Mesodermal cell (in vitro differentiated cells): ENCODE measurements around the gene NRP2.

Source experiments
- H3K27ac ChIP-seq: 2 replicates; pipeline ENCODE4 v1.7.0; 2013; ENCODE audit warnings: mild to moderate bottlenecking, low read depth, low read length, moderate library complexity; ENCODE audit not compliant: severe bottlenecking
- H3K36me3 ChIP-seq: 2 replicates; pipeline ENCODE4 v1.7.1; 2013; ENCODE audit warnings: mild to moderate bottlenecking, low read length, moderate library complexity; ENCODE audit not compliant: control insufficient read depth, insufficient read depth
- H3K4me1 ChIP-seq: one replicate; pipeline ENCODE4 v1.7.1; 2013; ENCODE audit warnings: mild to moderate bottlenecking, low read length; ENCODE audit not compliant: insufficient read depth, control insufficient read depth, poor library complexity, severe bottlenecking
- H3K4me3 ChIP-seq: 2 replicates; pipeline ENCODE4 v1.7.0; 2013; ENCODE audit warnings: low read length, control low read depth, mild to moderate bottlenecking; ENCODE audit not compliant: insufficient read depth, poor library complexity, severe bottlenecking; ENCODE audit errors: extremely low read depth
- H3K9me3 ChIP-seq: 2 replicates; pipeline ENCODE4 v1.7.1; 2013; ENCODE audit warnings: mild to moderate bottlenecking, low read length, moderate library complexity; ENCODE audit not compliant: control insufficient read depth
- WGBS, 2 experiments: methylation state at CpG; one replicate each; pipeline ENCODE4 v1.1.5; 2013; ENCODE audit warnings: missing lambda C conversion rate in 2 of 2; ENCODE audit not compliant: insufficient coverage in 2 of 2; 5-methylcytosine and 5-hydroxymethylcytosine counted together

NRP2 gene

DNA sequence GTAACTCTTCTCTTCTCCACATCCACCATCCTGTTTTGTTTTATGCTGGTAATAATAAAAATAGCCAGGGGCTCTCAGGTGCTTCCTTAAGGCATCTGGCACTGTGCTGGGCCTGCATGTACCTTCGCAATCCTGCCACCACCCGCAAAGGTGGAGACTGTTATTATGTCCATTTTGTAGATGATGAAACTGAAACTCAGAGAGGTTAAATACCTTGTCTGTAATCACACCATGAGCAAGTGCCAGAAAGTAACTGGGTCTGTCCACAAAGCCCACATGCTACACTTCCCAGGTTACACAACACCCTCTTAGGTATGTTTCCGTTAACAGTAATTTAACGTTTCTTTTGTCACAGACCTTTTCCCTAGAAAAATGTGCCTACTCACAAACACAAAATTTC lies 27.0 kb downstream of the NRP2 start:
- Histone ChIP-seq H3K4me3 (no peak overlapping the region), H3K9me3 (no peaks in the 10 kb centered on the region), H3K27ac (no peak overlapping the region), H3K4me1 (peaks cover 61% of the 10 kb centered on the region), H3K36me3 (peaks cover 69% of the 10 kb centered on the region)
- 90 to 100% methylated on average over 2 to 4 of the region's 4 CpGs for WGBS, 2 experiments

DNA sequence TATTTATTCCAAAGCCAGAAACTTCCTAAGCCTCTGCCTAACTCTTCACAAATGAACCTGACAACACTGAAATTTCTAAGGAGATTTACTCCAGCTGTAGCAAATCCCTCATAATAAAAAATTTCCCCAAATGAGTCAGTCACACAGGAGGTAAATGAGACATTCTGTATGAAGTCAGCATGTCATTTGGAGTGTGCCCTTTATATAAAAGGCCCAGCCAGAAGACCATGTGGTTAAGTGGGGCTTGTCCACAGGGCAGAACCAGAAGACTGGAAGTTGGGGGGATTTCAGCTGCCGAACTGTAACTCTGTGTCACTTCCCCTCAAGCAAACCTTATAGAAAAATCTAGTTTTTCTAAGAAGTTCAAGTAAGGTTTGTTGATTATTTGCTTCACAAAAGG lies 30.2 kb downstream of the NRP2 start:
- H3K4me1 ChIP-seq: peaks cover 55% of the 10 kb centered on the region
- H3K4me3 ChIP-seq: no peak overlapping the region
- no peaks in the 10 kb centered on the region for H3K9me3 ChIP-seq
- H3K27ac ChIP-seq: peak overlapping the region; percentile 57
- WGBS, 2 experiments: no CpG with 5 or more reads among the region's 1 CpG
- H3K36me3 ChIP-seq: peaks cover 72% of the 10 kb centered on the region

DNA sequence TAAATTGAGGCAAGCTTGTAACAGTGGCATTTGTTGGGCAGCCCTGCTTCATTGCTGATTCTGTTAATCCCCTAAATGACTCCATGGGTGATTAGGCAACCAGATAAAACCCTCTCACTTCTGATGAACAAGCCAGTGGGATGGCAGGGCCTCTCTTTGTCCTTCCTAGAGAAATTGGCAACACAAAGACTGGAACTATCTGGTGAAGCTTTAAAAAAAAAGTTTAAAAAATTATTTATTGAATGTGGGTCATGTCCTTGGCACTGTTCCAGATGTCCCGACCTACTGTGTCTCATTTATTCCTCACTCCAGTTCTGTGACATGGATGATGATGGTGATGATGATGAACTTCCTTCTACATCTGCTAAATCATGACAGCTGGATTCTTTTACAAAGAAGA lies 30.8 kb downstream of the NRP2 start:
- no CpG with 5 or more reads among the region's 1 CpG for WGBS, 2 experiments
- H3K36me3 ChIP-seq: peaks cover 72% of the 10 kb centered on the region
- peaks cover 51% of the 10 kb centered on the region for H3K4me1 ChIP-seq
- no peak overlapping the region for H3K4me3 ChIP-seq
- H3K27ac ChIP-seq: peak overlapping the region; percentile 57
- H3K9me3 ChIP-seq: no peaks in the 10 kb centered on the region

DNA sequence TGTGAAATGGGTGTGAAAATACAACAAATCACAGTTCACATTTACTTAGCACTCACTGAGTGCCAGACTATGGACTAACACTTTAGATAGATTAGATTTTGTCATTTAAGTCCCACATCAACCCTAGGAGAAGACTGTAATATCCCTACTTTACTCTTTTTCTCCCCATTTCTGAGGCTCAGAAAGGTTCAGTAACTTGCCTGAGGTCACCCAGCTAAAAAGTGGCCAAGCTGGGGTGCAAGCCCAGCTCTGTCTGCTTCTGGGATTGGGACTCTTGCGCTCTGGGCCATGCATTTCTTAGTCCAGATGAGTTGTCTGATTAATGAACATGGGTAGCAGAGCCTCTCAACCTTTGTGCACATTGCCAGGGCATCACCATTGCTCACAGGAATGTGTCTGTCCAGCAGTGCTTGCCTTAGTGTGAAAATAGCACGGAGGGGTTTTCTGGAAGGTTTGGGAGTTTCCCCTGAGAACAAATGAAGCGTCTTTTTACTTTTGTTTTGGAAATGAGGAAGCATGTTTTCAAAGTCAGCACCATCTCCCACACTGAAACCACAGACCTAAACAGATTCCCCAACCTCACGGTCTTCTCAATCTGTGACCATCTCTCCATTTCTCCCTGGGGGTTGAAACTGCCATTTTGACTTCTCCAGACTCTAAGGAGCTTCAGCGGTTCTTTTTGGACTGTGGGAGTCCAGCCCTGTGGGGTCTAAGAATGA lies 31.9 kb downstream of the NRP2 start:
- H3K4me3 ChIP-seq: no peak overlapping the region
- H3K4me1 ChIP-seq: peaks cover 53% of the 10 kb centered on the region
- H3K9me3 ChIP-seq: no peaks in the 10 kb centered on the region
- WGBS, 2 experiments: 73 to 75% methylated on average over 2 of the region's 5 CpGs
- peak overlapping the region; percentile 89 for H3K27ac ChIP-seq
- H3K36me3 ChIP-seq: peaks cover 63% of the 10 kb centered on the region

DNA sequence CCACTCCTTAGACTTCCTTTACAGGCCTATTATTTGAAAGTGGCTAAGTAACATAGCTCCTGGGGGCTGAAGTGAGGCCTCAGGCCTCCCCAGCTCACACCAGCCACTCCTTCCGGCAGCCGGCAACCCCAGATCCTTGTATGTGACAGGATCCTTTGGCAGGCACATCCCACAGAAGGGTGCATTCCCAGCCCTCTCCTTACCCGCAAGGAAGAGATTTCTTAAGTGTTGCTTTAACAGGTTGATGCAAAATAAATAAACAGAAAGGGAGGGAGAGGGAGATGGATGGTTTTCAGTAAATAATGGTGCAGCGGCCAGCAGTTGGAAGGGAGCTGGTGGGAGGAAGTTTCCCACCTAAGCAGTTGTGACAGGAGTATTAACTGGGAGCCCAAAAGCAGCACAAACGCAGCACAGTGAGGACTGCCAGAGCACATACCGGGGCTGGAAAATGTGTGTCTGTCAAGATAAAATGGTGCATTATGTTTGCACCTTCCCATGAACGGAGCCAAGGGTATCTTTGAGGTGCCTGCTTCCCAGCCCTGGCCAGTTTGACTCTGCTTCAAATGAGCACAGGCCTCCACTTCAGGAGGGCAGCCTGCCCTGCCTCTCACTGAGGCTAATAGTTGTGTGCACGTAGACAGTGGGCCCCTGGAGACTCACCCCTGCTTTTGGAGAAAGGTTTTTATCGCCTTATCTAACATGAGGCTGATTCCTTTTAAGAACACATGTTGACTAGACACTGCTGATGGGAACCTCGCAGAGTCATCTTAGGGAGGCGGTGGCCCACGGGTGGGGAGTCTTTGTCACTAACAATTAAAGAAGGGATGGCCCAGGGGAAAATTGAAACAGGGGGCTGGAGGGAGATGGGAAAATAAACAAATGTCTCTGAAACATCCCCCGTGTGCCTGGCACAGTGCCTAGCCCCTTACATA lies 32.8 kb downstream of the NRP2 start:
- WGBS, 2 experiments: 74 to 77% methylated on average over 8 to 11 of the region's 13 CpGs
- H3K36me3 ChIP-seq: peaks cover 60% of the 10 kb centered on the region
- no peaks in the 10 kb centered on the region for H3K9me3 ChIP-seq
- H3K27ac ChIP-seq: peak overlapping the region; percentile 89
- H3K4me1 ChIP-seq: peaks cover 61% of the 10 kb centered on the region
- H3K4me3 ChIP-seq: no peak overlapping the region

DNA sequence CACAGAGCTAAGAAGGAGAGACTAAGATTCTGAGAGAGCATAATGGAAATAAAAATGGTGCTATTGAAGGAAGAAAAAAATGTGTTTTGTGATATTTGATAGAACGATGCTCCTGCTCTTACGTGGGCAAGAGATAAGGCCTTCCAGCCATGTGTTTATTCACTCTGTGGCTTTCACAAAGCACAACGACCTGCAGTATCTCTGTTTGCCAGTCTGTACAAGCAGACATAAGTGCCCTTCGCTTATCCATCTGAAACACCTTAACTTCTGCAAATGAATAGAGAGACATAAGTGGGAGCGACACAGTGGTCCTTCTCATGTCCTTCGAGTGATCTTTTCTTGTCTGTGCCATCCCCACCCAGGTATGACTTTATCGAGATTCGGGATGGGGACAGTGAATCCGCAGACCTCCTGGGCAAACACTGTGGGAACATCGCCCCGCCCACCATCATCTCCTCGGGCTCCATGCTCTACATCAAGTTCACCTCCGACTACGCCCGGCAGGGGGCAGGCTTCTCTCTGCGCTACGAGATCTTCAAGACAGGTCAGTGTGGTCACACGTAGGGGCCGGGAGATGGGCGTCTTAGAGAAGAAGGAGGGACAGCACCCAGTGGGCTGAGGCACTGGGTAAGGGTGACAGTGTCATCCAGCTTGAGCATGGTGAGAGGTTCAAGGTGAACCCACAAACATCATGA lies 33.7 kb downstream of the NRP2 start:
- H3K4me1 ChIP-seq: peaks cover 69% of the 10 kb centered on the region

DNA sequence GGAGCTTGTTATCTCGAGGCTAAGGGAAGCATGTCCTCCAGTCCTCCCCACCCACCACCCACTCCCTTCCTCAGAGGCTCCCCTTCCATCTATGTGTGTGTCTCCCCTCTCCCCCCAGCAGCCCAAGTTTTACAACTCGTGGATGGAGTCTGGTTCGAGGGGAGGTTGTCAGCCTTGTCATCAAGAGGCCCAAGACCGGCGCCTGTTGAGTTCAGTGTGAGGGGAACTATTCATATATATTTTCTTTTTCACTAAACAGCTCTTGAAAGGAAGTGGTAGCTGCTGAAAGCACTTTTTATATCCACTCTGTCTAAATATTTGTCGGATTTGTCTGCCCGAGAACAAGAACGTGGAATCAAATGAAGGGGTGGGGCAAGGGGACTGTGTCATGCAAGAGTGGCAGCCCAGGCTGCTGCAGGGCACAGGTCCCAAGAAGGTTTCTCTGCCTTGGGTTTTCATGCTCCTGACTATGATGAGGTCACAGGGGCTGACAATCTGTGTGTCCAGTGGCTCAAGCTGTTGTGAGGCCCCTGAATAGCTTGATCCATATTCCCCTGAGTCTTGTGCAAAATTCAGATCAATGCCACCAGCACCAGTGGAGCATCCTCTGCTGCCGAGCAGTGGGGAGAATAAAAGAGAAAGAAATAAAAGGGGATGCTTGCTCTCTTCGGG lies 35.0 kb downstream of the NRP2 start:
- Histone ChIP-seq H3K4me3 (no peak overlapping the region), H3K27ac (no peak overlapping the region), H3K4me1 (peaks cover 73% of the 10 kb centered on the region), H3K36me3 (peaks cover 64% of the 10 kb centered on the region), H3K9me3 (no peaks in the 10 kb centered on the region)
- WGBS, 2 experiments: 96% methylated on average over 5 of the region's 10 CpGs

More for the DNA sequence above, 33.7 kb downstream of the NRP2 start:
- Histone ChIP-seq H3K9me3 (no peaks in the 10 kb centered on the region), H3K27ac (peak overlapping the region; percentile 89), H3K4me3 (no peak overlapping the region), H3K36me3 (peaks cover 60% of the 10 kb centered on the region)
- 95 to 99% methylated on average over 20 of the region's 20 CpGs for WGBS, 2 experiments

DNA sequence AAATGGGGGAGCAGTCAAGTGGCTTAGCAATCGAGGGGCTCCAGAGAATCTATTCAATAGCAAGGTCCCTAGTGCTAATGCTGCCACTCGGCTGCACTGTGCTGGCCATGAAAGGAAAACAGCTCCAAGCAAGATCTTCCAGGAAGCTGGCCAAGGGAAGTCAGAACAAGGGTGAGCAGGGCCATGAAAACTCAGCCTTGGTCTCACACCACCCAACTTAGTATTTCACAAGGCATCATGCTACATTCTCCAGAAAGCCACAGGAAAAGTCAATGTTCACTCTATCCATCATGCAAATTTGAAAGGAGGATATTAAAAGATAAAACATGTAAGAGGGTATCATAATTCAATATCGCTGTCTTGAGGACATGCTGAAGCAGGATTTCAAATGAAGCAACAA lies 35.7 kb downstream of the NRP2 start:
- no peak overlapping the region for H3K4me3 ChIP-seq
- H3K4me1 ChIP-seq: peaks cover 70% of the 10 kb centered on the region
- 95 to 100% methylated on average over 3 of the region's 3 CpGs for WGBS, 2 experiments
- H3K27ac ChIP-seq: no peak overlapping the region
- H3K36me3 ChIP-seq: peaks cover 69% of the 10 kb centered on the region
- H3K9me3 ChIP-seq: no peaks in the 10 kb centered on the region

DNA sequence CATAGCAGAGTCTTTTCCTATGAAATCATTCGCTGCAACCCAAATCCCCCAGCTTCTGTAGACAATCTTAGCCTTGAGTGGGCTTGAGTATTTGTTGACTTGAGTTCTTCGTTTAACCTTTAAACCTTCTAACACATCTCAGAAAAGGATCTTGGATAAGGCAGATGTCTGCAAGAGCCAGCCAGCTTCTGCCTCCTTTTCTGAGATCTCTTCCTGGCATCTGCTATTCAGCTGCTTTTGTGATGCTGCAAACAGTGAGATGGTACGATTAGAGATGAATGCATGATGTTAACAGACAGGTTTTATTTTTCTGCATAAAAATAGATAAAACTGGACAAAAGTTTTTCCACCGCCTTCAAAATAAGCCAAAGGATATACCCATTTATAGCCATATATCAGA lies 37.5 kb downstream of the NRP2 start:
- 100% methylated on average over 1 of the region's 4 CpGs; no CpG with 5 or more reads in 1 of the 2 experiments for WGBS, 2 experiments

DNA sequence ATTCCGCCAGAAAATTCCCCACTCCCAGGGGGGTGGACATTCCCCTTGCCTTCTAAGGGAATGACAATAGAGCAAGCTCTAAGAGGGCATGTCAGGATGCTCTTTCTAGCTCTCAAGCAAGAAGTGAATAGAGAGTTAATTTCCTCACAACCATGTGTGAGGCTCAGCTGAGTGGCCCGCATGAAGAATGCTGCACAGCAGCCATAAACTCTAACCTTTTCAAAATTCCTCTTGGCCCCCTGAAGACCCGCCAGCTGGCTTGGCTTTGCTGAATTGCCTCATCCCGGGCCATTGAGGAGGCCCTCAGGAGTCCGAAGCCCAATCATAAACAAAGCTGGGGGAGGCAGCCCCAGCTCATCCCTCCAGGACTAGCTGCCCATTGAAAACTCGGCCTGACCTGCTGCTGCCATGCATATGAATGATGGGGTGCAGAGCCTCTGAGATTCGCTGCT lies 38.2 kb downstream of the NRP2 start:
- WGBS, 2 experiments: 30 to 39% methylated on average over 4 to 6 of the region's 7 CpGs
- no peaks in the 10 kb centered on the region for H3K9me3 ChIP-seq
- H3K27ac ChIP-seq: peak overlapping the region; percentile 11
- peaks cover 86% of the 10 kb centered on the region for H3K36me3 ChIP-seq
- peaks cover 51% of the 10 kb centered on the region for H3K4me1 ChIP-seq
- no peak overlapping the region for H3K4me3 ChIP-seq

More for the DNA sequence above, 37.5 kb downstream of the NRP2 start:
- H3K36me3 ChIP-seq: peaks cover 79% of the 10 kb centered on the region
- peak overlapping the region; percentile 72 for H3K27ac ChIP-seq
- H3K4me3 ChIP-seq: no peak overlapping the region
- H3K9me3 ChIP-seq: no peaks in the 10 kb centered on the region
- peaks cover 57% of the 10 kb centered on the region for H3K4me1 ChIP-seq
